PC-3 (cell line): ENCODE results near the gene OR10A5. TPM values are rescaled to one million over a fixed set of nuclear protein-coding genes. Genes with fewer than 3 reads are reported as not detected.
A peak's percentile ranks its signal among the peaks of the same experiment; 100 is the strongest.

Source experiments
- ATAC-seq: fragments of 200-7000 bp; cut with Tn5 transposase; 2 replicates; pipeline ENCODE4 v1.9.1; 2020; ENCODE audit warnings: mild to moderate bottlenecking, moderate library complexity
- BruUV-seq: library from RNA; stranded (reverse); fragments of 400-500 nt; replicated peaks from 2 replicates; lab custom pipeline; 2021; lab: Mats Ljungman, UMichigan
- CTCF ChIA-PET: fragments of 300-600 bp; sonication (Branson Sonifier 250); formaldehyde crosslinking; loops from one replicate; lab custom pipeline; 2022; ENCODE audit warnings: antibody characterized with exemption; lab: Charles Lee
- POLR2A ChIA-PET: fragments of 300-600 bp; sonication (Branson Sonifier 250); formaldehyde crosslinking; loops from one replicate; lab custom pipeline; 2022; ENCODE audit warnings: antibody characterized with exemption; ENCODE audit not compliant: unreplicated experiment; lab: Charles Lee
- DNase-seq: peaks from one replicate; pipeline ENCODE4 v3.0.0-alpha.2; 2015
- H2AFZ ChIP-seq: fragments of 300-600 bp; sonication (generic); 2 replicates; pipeline ENCODE4 v1.6.0; 2016; ENCODE audit warnings: antibody characterized with exemption, low read length
- H3F3A ChIP-seq: fragments of 300-600 bp; sonication (generic); one replicate; pipeline ENCODE4 v1.6.0; 2017; ENCODE audit warnings: antibody characterized with exemption, low read length, control low read depth, mild to moderate bottlenecking; ENCODE audit not compliant: unreplicated experiment
- H3K27ac ChIP-seq: fragments of 300-600 bp; sonication (generic); 2 replicates; pipeline ENCODE4 v1.5.1; 2016; ENCODE audit warnings: mild to moderate bottlenecking, low read length
- H3K27me3 ChIP-seq: fragments of 300-600 bp; sonication (generic); 2 replicates; pipeline ENCODE4 v1.6.1; 2016; ENCODE audit warnings: low read length, mixed read lengths
- H3K36me3 ChIP-seq: fragments of 300-600 bp; sonication (generic); 2 replicates; pipeline ENCODE4 v1.6.1; 2016; ENCODE audit warnings: low read depth, mixed run types, low read length, mixed read lengths
- H3K4me1 ChIP-seq: fragments of 300-600 bp; sonication (generic); 2 replicates; pipeline ENCODE4 v1.5.1; 2016; ENCODE audit warnings: low read length; ENCODE audit not compliant: insufficient read depth
- H3K4me2 ChIP-seq: fragments of 300-600 bp; sonication (generic); 2 replicates; pipeline ENCODE4 v1.6.0; 2016; ENCODE audit warnings: low read length
- H3K4me3 ChIP-seq: fragments of 300-600 bp; sonication (generic); 2 replicates; pipeline ENCODE4 v1.5.1; 2016; ENCODE audit warnings: mild to moderate bottlenecking, low read length, mixed read lengths
- H3K79me2 ChIP-seq: fragments of 300-600 bp; sonication (generic); 2 replicates; pipeline ENCODE4 v1.6.1; 2017; ENCODE audit warnings: low read length, mixed read lengths
- H3K9ac ChIP-seq: fragments of 300-600 bp; sonication (generic); 2 replicates; pipeline ENCODE4 v1.6.0; 2016; ENCODE audit warnings: mild to moderate bottlenecking, low read length
- H3K9me2 ChIP-seq: fragments of 300-600 bp; sonication (generic); replicated peaks from 2 replicates; pipeline ENCODE4 v1.6.1; 2016; ENCODE audit warnings: mixed run types, low read length, mixed read lengths
- H3K9me3 ChIP-seq: fragments of 300-600 bp; sonication (generic); 2 replicates; pipeline ENCODE4 v1.6.1; 2016; ENCODE audit warnings: low read length, mixed read lengths
- H4K20me1 ChIP-seq: fragments of 300-600 bp; sonication (generic); 2 replicates; pipeline ENCODE4 v1.6.1; 2016; ENCODE audit warnings: low read length, mixed read lengths
- EZH2 ChIP-seq: fragments of 300-600 bp; sonication (generic); IDR thresholded peaks from one replicate; pipeline ENCODE4 v1.6.1; 2017; ENCODE audit warnings: antibody characterized with exemption, mild to moderate bottlenecking, low read length; ENCODE audit not compliant: unreplicated experiment
- EZH2phosphoT487 ChIP-seq: fragments of 300-600 bp; sonication (generic); IDR thresholded peaks from 2 replicates; pipeline ENCODE4 v1.6.1; 2018; ENCODE audit warnings: mild to moderate bottlenecking, antibody characterized with exemption, low read length, borderline replicate concordance
- intact Hi-C: fragments of 100-400 bp; cut with micrococcal nuclease; formaldehyde crosslinking; loops from 2 replicates; pipeline ENCODE4 v1.9.0; 2023
- total RNA-seq: library from RNA; depleted of rRNA; stranded (reverse); fragments of >200 nt; gene quantifications from 2 replicates; pipeline ENCODE4 v1.2.3, GENCODE V29; 2014
- TF ChIP-seq, protein P1 (sequence below): fragments of 300-600 bp; sonication (generic); conservative IDR thresholded peaks from 2 replicates; pipeline ENCODE4 v1.5.1; 2017; ENCODE audit warnings: antibody characterized with exemption, low read depth, mild to moderate bottlenecking, low read length

The OR10A5 gene
- total RNA-seq, 1 experiment from 2014 or later, result not detected

DNA sequence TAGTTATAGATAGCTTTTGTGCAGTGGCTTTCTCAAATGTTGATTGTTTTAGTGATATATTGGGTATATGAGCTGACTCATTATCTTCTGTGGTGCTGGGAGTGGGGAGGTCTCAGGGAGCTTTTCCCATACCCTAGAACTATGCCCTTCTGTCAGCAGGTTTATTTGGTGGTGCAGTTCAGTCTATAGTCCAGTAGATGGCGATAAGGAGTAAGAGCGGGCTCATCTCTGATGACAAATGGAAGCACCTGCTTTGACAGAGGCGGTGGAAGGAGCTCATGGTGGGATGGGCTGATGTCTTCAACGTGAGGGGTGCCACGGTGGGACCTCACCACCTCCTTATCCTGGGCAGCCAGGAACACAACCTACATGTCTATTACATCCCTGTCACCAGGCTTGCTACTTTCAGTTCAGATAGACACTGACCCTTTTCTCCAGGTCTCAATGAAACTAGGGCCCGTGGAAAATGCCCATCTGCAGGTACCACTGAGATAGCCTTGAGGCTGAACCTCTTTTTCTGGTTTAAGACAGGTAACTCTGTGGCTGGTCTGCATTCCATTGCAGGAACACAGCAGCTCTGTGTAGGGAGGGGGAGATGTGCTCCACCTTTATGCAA, 33.0 kb upstream of the OR10A5 start:
- Histone ChIP-seq H3K27ac (no peak overlapping the region), H3K9me3 (no peaks in the 10 kb centered on the region), H3K4me1 (no peaks in the 10 kb centered on the region), H3K9me2 (no peaks in the 10 kb centered on the region), H3F3A (no peaks in the 10 kb centered on the region), H3K4me2 (no peak overlapping the region), H3K9ac (no peak overlapping the region), H3K4me3 (no peak overlapping the region), H3K27me3 (no peaks in the 10 kb centered on the region), H3K79me2 (no peaks in the 10 kb centered on the region), H4K20me1 (no peaks in the 10 kb centered on the region), H2AFZ (no peak overlapping the region), H3K36me3 (no peaks in the 10 kb centered on the region)
- DNase-seq, result peak; percentile 66
- no TSS peak for BruUV-seq
- no peak for TF ChIP-seq EZH2phosphoT487
- TF ChIP-seq EZH2, result no peak
- TF ChIP-seq, protein P1, sequence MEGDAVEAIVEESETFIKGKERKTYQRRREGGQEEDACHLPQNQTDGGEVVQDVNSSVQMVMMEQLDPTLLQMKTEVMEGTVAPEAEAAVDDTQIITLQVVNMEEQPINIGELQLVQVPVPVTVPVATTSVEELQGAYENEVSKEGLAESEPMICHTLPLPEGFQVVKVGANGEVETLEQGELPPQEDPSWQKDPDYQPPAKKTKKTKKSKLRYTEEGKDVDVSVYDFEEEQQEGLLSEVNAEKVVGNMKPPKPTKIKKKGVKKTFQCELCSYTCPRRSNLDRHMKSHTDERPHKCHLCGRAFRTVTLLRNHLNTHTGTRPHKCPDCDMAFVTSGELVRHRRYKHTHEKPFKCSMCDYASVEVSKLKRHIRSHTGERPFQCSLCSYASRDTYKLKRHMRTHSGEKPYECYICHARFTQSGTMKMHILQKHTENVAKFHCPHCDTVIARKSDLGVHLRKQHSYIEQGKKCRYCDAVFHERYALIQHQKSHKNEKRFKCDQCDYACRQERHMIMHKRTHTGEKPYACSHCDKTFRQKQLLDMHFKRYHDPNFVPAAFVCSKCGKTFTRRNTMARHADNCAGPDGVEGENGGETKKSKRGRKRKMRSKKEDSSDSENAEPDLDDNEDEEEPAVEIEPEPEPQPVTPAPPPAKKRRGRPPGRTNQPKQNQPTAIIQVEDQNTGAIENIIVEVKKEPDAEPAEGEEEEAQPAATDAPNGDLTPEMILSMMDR, result peak; percentile 85
- intact Hi-C loops, result no loop called here
- ChIA-PET CTCF (interaction anchor here (0.5 to 1.0 kb wide), 6 partner anchors 13 to 279 kb away, joined by 3 to 4 read pairs (median 3); no protein-coding TSS in a partner anchor), POLR2A (no interaction called here)
- ATAC-seq, result peak; percentile 71

DNA sequence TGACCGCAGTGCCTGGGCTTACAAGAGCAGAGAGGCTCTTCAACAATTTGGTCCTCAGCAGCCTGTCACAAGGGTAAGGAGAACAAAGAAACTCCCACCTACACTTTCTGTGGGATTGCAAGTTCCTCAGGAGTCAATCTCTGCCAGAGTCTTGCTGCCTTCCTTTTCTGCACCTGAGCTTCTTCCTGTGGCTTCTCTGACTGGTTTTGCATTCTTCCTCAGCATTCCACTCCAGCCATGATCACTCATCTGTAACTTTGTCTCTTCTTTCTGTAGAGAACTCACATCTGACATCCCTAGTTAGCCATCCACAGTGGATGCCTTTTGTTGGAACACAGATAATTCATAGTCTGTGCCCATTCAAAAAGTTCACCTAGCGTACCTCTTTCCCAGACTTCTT, 31.8 kb upstream of the OR10A5 start:
- Histone ChIP-seq H2AFZ (no peak overlapping the region), H3K36me3 (no peaks in the 10 kb centered on the region), H3K4me3 (no peak overlapping the region), H3K4me2 (no peak overlapping the region), H3K79me2 (no peaks in the 10 kb centered on the region), H3K9ac (no peak overlapping the region), H3K4me1 (no peaks in the 10 kb centered on the region), H3K27me3 (no peaks in the 10 kb centered on the region), H3K27ac (no peak overlapping the region), H3F3A (no peaks in the 10 kb centered on the region), H3K9me3 (no peaks in the 10 kb centered on the region), H3K9me2 (no peaks in the 10 kb centered on the region), H4K20me1 (no peaks in the 10 kb centered on the region)
- TF ChIP-seq EZH2phosphoT487, result no peak
- TF ChIP-seq EZH2, result no peak
- TF ChIP-seq, protein P1, result no peak
- no peak for ATAC-seq
- intact Hi-C loops, result no loop called here
- ChIA-PET POLR2A (no interaction called here), CTCF (no interaction called here)
- DNase-seq, result no peak
- BruUV-seq, result no TSS peak

GRCh38 chr11:6817694-6818093, 27.8 kb upstream of the OR10A5 start:
- no peak for TF ChIP-seq EZH2
- TF ChIP-seq, protein P1, result no peak
- TF ChIP-seq EZH2phosphoT487, result no peak
- Histone ChIP-seq H4K20me1 (no peaks in the 10 kb centered on the region), H3K9me3 (no peaks in the 10 kb centered on the region), H3K36me3 (no peaks in the 10 kb centered on the region), H3K79me2 (no peaks in the 10 kb centered on the region), H3K4me2 (no peak overlapping the region), H3K9me2 (no peaks in the 10 kb centered on the region), H2AFZ (no peak overlapping the region), H3K27ac (no peak overlapping the region), H3F3A (no peaks in the 10 kb centered on the region), H3K4me1 (no peaks in the 10 kb centered on the region), H3K4me3 (no peak overlapping the region), H3K9ac (no peak overlapping the region), H3K27me3 (no peaks in the 10 kb centered on the region)
- DNase-seq (no peak), ATAC-seq (peak; percentile 40; the same call in 1 of the 2 replicates)
- POLR2A ChIA-PET, result no interaction called here
- CTCF ChIA-PET, result no interaction called here
- no TSS peak for BruUV-seq
- intact Hi-C loops, result no loop called here
